NB4 (cell line): ENCODE data around the gene NHP2.

Source experiments
- DNase-seq: peaks from one replicate; pipeline ENCODE4 v3.0.0; 2010; ENCODE audit warnings: low read depth
- H3K4me3 ChIP-seq: one replicate; pipeline ENCODE4 v1.5.1; 2011; ENCODE audit warnings: mild to moderate bottlenecking, low read depth, low read length, moderate library complexity
- CTCF ChIP-seq: IDR thresholded peaks from one replicate; pipeline ENCODE4 v1.5.1; 2012; ENCODE audit warnings: low read depth, low read length
- MAX ChIP-seq: IDR thresholded peaks from 2 replicates; pipeline ENCODE4 v1.6.1; 2011; ENCODE audit warnings: low read depth, low read length
- MYC ChIP-seq: IDR thresholded peaks from 2 replicates; pipeline ENCODE4 v1.6.1; 2011; ENCODE audit warnings: low read depth, low read length
- POLR2A ChIP-seq: IDR thresholded peaks from 2 replicates; pipeline ENCODE4 v1.6.1; 2011; ENCODE audit warnings: mild to moderate bottlenecking; ENCODE audit not compliant: insufficient read length; ENCODE audit errors: extremely low read depth

The NHP2 gene

GRCh38 chr5:178110511-178110910 lies 43.2 kb downstream of the NHP2 start:
- TF ChIP-seq POLR2A (no peak), MAX (no peak), CTCF (no peak), MYC (no peak)
- H3K4me3 ChIP-seq, result no peak overlapping the region
- DNase-seq, result no peak

- no peak overlapping the region for H3K4me3 ChIP-seq
- TF ChIP-seq POLR2A (no peak), CTCF (no peak), MAX (no peak), MYC (no peak)
- peak; percentile 40 for DNase-seq
These were observed 44.7 kb downstream of the NHP2 start for GRCh38 chr5:178108966-178109365.

GRCh38 chr5:178108446-178108845 lies 45.2 kb downstream of the NHP2 start:
- H3K4me3 ChIP-seq, result no peak overlapping the region
- no peak for TF ChIP-seq MAX
- no peak for TF ChIP-seq MYC
- no peak for TF ChIP-seq CTCF
- no peak for TF ChIP-seq POLR2A
- DNase-seq, result no peak

GRCh38 chr5:178107756-178108310 lies 45.9 kb downstream of the NHP2 start:
- no peak overlapping the region for H3K4me3 ChIP-seq
- TF ChIP-seq MYC, result no peak
- no peak for TF ChIP-seq MAX
- no peak for TF ChIP-seq POLR2A
- no peak for TF ChIP-seq CTCF
- no peak for DNase-seq

GRCh38 chr5:178106556-178107239 lies 47.0 kb downstream of the NHP2 start:
- TF ChIP-seq MYC, result no peak
- DNase-seq, result no peak
- no peak overlapping the region for H3K4me3 ChIP-seq

GRCh38 chr5:178106086-178106485 lies 47.6 kb downstream of the NHP2 start:
- TF ChIP-seq CTCF (no peak), MYC (no peak), MAX (no peak), POLR2A (no peak)
- no peak for DNase-seq
- no peak overlapping the region for H3K4me3 ChIP-seq
